OCI-LY7 (cell line): ENCODE data around the gene HSD17B3.

Source experiments
- EZH2phosphoT487 ChIP-seq: fragments of 200-600 bp; sonication (generic); IDR thresholded peaks from 2 replicates; pipeline ENCODE4 v1.6.1; 2018; ENCODE audit warnings: low read depth, borderline replicate concordance, mild to moderate bottlenecking, mixed run types, antibody characterized with exemption, low read length, moderate library complexity, mixed read lengths
- TF ChIP-seq, protein P1 (sequence below): fragments of 200-600 bp; sonication (generic); conservative IDR thresholded peaks from 2 replicates; pipeline ENCODE4 v1.5.1; 2014; ENCODE audit warnings: mild to moderate bottlenecking, antibody characterized with exemption, low read length, moderate library complexity, mixed read lengths

DNA sequence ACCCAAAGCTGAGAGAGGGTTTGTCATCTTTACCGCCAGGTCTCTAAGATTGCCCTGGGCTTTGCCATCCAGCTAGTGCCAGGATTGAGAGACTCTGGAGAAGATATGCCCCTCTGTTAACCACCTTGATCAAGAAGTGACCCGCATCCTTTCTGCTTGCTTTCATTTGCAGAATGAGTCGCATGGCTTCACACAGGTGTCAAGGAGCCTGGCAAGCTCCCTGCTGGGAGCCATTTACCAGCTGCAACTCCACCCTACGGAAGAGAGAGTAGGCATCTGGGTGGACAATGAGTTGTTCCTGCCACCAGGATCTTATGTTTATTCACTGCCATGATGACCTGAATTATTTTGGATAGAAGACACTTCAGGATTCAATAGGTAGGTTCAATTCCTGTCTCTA, 43.0 kb downstream of the HSD17B3 start:
- TF ChIP-seq, protein P1, sequence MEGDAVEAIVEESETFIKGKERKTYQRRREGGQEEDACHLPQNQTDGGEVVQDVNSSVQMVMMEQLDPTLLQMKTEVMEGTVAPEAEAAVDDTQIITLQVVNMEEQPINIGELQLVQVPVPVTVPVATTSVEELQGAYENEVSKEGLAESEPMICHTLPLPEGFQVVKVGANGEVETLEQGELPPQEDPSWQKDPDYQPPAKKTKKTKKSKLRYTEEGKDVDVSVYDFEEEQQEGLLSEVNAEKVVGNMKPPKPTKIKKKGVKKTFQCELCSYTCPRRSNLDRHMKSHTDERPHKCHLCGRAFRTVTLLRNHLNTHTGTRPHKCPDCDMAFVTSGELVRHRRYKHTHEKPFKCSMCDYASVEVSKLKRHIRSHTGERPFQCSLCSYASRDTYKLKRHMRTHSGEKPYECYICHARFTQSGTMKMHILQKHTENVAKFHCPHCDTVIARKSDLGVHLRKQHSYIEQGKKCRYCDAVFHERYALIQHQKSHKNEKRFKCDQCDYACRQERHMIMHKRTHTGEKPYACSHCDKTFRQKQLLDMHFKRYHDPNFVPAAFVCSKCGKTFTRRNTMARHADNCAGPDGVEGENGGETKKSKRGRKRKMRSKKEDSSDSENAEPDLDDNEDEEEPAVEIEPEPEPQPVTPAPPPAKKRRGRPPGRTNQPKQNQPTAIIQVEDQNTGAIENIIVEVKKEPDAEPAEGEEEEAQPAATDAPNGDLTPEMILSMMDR = no peak
- no peak for TF ChIP-seq EZH2phosphoT487
